Stimulated activated naive CD4-positive, alpha-beta T cell (primary cell): Measurements from ENCODE around the gene TMEM179.
"Not testable (repeated sequence)": the region's sequence is repeated elsewhere in the genome, so short reads cannot be mapped to it uniquely, and the experiment has no call there.

Experiments
- DNase-seq, 6 experiments: peaks; one replicate each; lab custom pipeline; 2025; lab: John Stamatoyannopoulos, UW

The TMEM179 gene

GRCh38 chr14:104604458-104605449, at the start of gene TMEM179:
Gene TMEM179, minus strand, starts transcription at chr14:104604772. Its CDS starts 31 bp downstream, at chr14:104604741.
- no peak for DNase-seq

GRCh38 chr14:104654119-104654518, 49.5 kb upstream of the TMEM179 start:
- no peak for DNase-seq

GRCh38 chr14:104653130-104653920, 48.8 kb upstream of the TMEM179 start:
- not testable (repeated sequence) for DNase-seq

GRCh38 chr14:104652386-104652785, 47.8 kb upstream of the TMEM179 start:
- no peak for DNase-seq

- no peak for DNase-seq
Measured at GRCh38 chr14:104651876-104652260, 47.3 kb upstream of the TMEM179 start.

GRCh38 chr14:104650981-104651875, 46.7 kb upstream of the TMEM179 start:
- DNase-seq, result no peak

- DNase-seq, result peak; percentile 7 to 64 (median 48)
Measured at GRCh38 chr14:104650057-104650980, 45.7 kb upstream of the TMEM179 start.

GRCh38 chr14:104647467-104648043, 43.0 kb upstream of the TMEM179 start:
- no peak for DNase-seq

- DNase-seq, result no peak
Measured at GRCh38 chr14:104644656-104645378, 40.2 kb upstream of the TMEM179 start.

GRCh38 chr14:104644091-104644635, 39.6 kb upstream of the TMEM179 start:
- no peak for DNase-seq

- DNase-seq, result no peak
Measured at GRCh38 chr14:104643306-104643705, 38.7 kb upstream of the TMEM179 start.

GRCh38 chr14:104642540-104642868, 37.9 kb upstream of the TMEM179 start:
- no peak for DNase-seq

- DNase-seq, result no peak
Measured at GRCh38 chr14:104641753-104642539, 37.4 kb upstream of the TMEM179 start.

GRCh38 chr14:104640681-104641080, 36.1 kb upstream of the TMEM179 start:
- no peak for DNase-seq

- peak in 4 of 6 experiments; percentile 21 to 42 (median 34) for DNase-seq
Measured at GRCh38 chr14:104639885-104640548, 35.4 kb upstream of the TMEM179 start.

- DNase-seq, result no peak
Measured at GRCh38 chr14:104639471-104639870, 34.9 kb upstream of the TMEM179 start.

GRCh38 chr14:104638927-104639450, 34.4 kb upstream of the TMEM179 start:
- no peak for DNase-seq

- DNase-seq, result no peak
Measured at GRCh38 chr14:104638190-104638589, 33.6 kb upstream of the TMEM179 start.
